Measurements from ENCODE around the gene SV2C.

GRCh38 chr5:76083555-76084495 lies 642 bp downstream of the SV2C start:
- TF ChIP-seq, protein P1, sequence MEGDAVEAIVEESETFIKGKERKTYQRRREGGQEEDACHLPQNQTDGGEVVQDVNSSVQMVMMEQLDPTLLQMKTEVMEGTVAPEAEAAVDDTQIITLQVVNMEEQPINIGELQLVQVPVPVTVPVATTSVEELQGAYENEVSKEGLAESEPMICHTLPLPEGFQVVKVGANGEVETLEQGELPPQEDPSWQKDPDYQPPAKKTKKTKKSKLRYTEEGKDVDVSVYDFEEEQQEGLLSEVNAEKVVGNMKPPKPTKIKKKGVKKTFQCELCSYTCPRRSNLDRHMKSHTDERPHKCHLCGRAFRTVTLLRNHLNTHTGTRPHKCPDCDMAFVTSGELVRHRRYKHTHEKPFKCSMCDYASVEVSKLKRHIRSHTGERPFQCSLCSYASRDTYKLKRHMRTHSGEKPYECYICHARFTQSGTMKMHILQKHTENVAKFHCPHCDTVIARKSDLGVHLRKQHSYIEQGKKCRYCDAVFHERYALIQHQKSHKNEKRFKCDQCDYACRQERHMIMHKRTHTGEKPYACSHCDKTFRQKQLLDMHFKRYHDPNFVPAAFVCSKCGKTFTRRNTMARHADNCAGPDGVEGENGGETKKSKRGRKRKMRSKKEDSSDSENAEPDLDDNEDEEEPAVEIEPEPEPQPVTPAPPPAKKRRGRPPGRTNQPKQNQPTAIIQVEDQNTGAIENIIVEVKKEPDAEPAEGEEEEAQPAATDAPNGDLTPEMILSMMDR (IDR thresholded peaks at IDR 0.05; ENCODE audit: low read length): no peak
- TF ChIP-seq EZH2 (optimal IDR thresholded peaks at IDR 0.05; ENCODE audit: low read depth, low read length): no peak
